ENCODE data around the gene PTPRR. TPM values are rescaled to one million over a fixed set of nuclear protein-coding genes. Genes with fewer than 3 reads are reported as not detected.
A peak's percentile ranks its signal among the peaks of the same experiment; 100 is the strongest.

The PTPRR gene
- total and polyA plus RNA-seq, 10 of the 15 experiments (the other 5 are each of a cell fraction or from before 2014, with no cell fraction given): 0.14 to 3.1 (median 0.42) TPM

DNA sequence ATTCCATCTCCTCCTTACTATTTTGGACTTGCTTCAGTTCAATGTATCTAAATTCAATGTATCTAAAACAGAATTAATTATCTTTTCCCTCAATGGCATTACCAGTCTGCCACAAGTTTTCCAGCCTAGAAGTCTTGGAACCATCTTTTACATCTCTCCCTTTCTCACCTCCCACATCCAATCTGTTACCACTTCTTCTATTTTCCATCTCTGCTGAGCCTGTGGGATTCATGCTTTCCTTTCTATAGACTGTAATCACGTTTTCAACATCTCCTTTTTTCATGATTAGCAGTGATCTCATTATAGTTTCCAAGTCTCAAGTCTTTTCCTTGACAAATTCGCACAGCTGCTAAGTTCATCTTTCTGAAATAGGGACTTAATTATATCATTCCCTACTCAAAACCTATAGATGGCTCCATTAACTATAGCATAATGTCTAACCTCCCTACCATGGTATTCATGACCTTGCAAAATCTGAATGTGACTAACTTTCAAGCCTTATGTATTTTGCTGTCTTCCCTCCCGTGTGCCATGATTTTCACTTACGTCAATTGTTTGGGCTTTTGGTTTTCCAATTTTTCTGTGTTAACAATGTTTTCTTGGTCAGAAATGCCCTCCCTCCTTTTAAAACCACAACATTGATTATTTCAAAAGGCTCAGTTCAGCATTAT lies 262.8 kb downstream of the PTPRR start:
- no peaks in the 10 kb centered on the region for H3K36me3 ChIP-seq (ENCODE audit: control insufficient read depth in 2 of 2, insufficient read depth in 2 of 2, low read length in 1 of 2)
- no peak overlapping the region for H2AFZ ChIP-seq (ENCODE audit: control insufficient read depth, low read depth, low read length)
- TF ChIP-seq BACH1 (IDR thresholded peaks at IDR 0.05; ENCODE audit: borderline replicate concordance): no peak
- TF ChIP-seq IKZF2 (IDR thresholded peaks at IDR 0.05): no peak
- no peak for TF ChIP-seq MXI1 (IDR thresholded peaks at IDR 0.05; ENCODE audit: low read depth, low read length)
- TF ChIP-seq BMI1 (IDR thresholded peaks at IDR 0.05; ENCODE audit: borderline replicate concordance): no peak
- TF ChIP-seq NRF1 (conservative IDR thresholded peaks at IDR 0.05; ENCODE audit: low read depth, low read length): no peak
- no peak for TF ChIP-seq TBL1XR1 (IDR thresholded peaks at IDR 0.05; ENCODE audit: low read depth, low read length)
- no peak for TF ChIP-seq PKNOX1 (IDR thresholded peaks at IDR 0.05)
- no peak overlapping the region for H3K27ac ChIP-seq (ENCODE audit: control insufficient read depth, insufficient read depth)
- intact Hi-C loops (cut with micrococcal nuclease; ENCODE audit: unreplicated experiment): no loop called here
- ChIA-PET CTCF (interaction anchor here (1.1 kb wide), 1 partner anchor 76 kb away, joined by 3 read pairs; no protein-coding TSS in a partner anchor), RAD21 (ENCODE audit: unreplicated experiment) (no interaction called here), SMC1A (ENCODE audit: uncharacterized antibody, unreplicated experiment) (interaction anchor here (1.0 kb wide), 1 partner anchor 9 kb away, joined by 3 read pairs; no protein-coding TSS in a partner anchor), POLR2A (interaction anchor here (0.7 kb wide), 1 partner anchor 22 kb away, joined by 3 read pairs; no protein-coding TSS in a partner anchor)
- no peaks in the 10 kb centered on the region for H3K9me3 ChIP-seq (replicated peaks; ENCODE audit: control insufficient read depth, insufficient read depth, low read length)
- DNase-seq (ENCODE audit: low read depth, low spot score) (no peak), ATAC-seq (no peak), FAIRE-seq (peak; percentile 23)
- H3K79me2 ChIP-seq (ENCODE audit: control insufficient read depth, insufficient read depth, low read length): no peaks in the 10 kb centered on the region
- H3K4me1 ChIP-seq (ENCODE audit: control insufficient read depth, insufficient read depth, low read length): no peaks in the 10 kb centered on the region
- 49% methylated on average over 4 of the region's 4 CpGs for WGBS (ENCODE audit: insufficient coverage, insufficient replicate concordance, low lambda C conversion rate, missing lambda C conversion rate)
- no peaks in the 10 kb centered on the region for H4K20me1 ChIP-seq (ENCODE audit: control insufficient read depth, insufficient read depth)
- no peak overlapping the region for H3K4me3 ChIP-seq
- no TSS peak for BruUV-seq (replicated peaks)
- in situ Hi-C loops (cut with MboI): no loop called here
- H3K4me2 ChIP-seq (ENCODE audit: control insufficient read depth, insufficient read depth): no peak overlapping the region
- H3K9ac ChIP-seq (ENCODE audit: control insufficient read depth, insufficient read depth, low read length): no peak overlapping the region
- no peaks in the 10 kb centered on the region for H3K27me3 ChIP-seq (replicated peaks in 1 of 2; ENCODE audit: control insufficient read depth in 2 of 2, insufficient read depth in 2 of 2, low read length in 1 of 2)
